DOHH2 (cell line): ENCODE results near the gene STX18.

Experiments used
- CTCF ChIP-seq: fragments of 200-600 bp; sonication (generic); IDR thresholded peaks from one replicate; pipeline ENCODE4 v1.5.1; 2014; ENCODE audit warnings: antibody characterized with exemption, mild to moderate bottlenecking, low read depth, low read length; ENCODE audit not compliant: poor library complexity, severe bottlenecking
- EZH2phosphoT487 ChIP-seq: fragments of 200-600 bp; sonication (generic); IDR thresholded peaks from 2 replicates; pipeline ENCODE4 v1.6.1; 2017; ENCODE audit warnings: borderline replicate concordance, mild to moderate bottlenecking, antibody characterized with exemption, low read length, moderate library complexity, mixed read lengths

- no peak for TF ChIP-seq CTCF
- no peak for TF ChIP-seq EZH2phosphoT487
Observed at GRCh38 chr4:4395849-4396627, 145.8 kb downstream of the STX18 start.
